ENCODE measurements around the gene STK10.
A peak's percentile ranks its signal among the peaks of the same experiment; 100 is the strongest.

STK10 gene

GRCh38 chr5:172114875-172115422 lies 73.1 kb downstream of the STK10 start:
- no peak for DNase-seq (ENCODE audit: low read depth)
- in situ Hi-C loops (cut with HindIII; ENCODE audit: low sequenced_read_pairs), result loop anchor here (5.0 kb wide), 1 partner anchor 72 kb away; the partner anchor contains the start of gene STK10
- H3K4me3 ChIP-seq (ENCODE audit: low read depth, low read length), result no peak overlapping the region
- TF ChIP-seq CTCF (IDR thresholded peaks at IDR 0.05; ENCODE audit: low read depth, low read length, missing control alignments), result no peak

DNA sequence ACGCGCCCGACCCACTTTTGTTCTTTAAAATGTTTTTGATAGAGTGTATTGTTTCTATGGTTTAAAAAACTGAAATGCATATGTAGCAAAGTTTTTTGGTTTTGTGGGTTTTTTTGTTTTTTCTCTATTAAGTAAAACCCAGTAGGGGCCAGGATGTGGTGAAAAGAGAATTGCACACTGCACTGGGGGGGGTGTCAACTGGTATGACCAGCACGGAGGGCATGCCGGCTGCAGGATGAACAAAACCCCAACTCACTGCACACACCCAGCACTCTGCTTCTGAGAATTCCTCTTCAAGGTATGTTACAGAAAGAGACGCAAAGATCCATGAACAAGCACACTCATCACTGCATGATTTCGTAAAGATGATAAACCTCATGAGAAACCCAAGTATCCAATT lies 75.0 kb downstream of the STK10 start:
- DNase-seq (ENCODE audit: low read depth), result peak; percentile 88
- no peak overlapping the region for H3K4me3 ChIP-seq (ENCODE audit: low read depth, low read length)
- in situ Hi-C loops (cut with HindIII; ENCODE audit: low sequenced_read_pairs), result loop anchor here (5.0 kb wide), 1 partner anchor 74 kb away; the partner anchor contains the start of gene STK10
- no peak for TF ChIP-seq CTCF (IDR thresholded peaks at IDR 0.05; ENCODE audit: low read depth, low read length, missing control alignments)

DNA sequence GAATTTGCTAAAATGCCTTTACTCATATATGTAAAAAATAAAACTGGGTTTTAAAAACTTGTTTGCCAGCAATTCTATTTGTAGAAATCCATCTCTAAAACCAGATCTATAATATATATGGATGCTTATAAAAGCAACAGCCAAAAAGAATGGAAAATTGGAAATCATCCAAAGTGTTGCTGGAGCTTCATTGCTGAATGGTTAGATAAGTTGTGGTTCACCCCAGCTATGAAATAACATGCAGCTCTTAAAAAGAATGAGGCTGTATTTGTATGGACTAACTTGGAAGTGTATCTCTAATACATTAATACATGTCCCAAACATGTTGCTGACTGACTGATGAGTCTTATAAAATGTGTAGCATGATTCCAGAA lies 76.2 kb downstream of the STK10 start:
- DNase-seq (ENCODE audit: low read depth), result peak; percentile 89
- no peak for TF ChIP-seq CTCF (IDR thresholded peaks at IDR 0.05; ENCODE audit: low read depth, low read length, missing control alignments)
- in situ Hi-C loops (cut with HindIII; ENCODE audit: low sequenced_read_pairs), result loop anchor here (5.0 kb wide), 1 partner anchor 75 kb away; the partner anchor contains the start of gene STK10
- no peak overlapping the region for H3K4me3 ChIP-seq (ENCODE audit: low read depth, low read length)

- H3K4me3 ChIP-seq (ENCODE audit: low read depth, low read length), result no peak overlapping the region
- no peak for DNase-seq (ENCODE audit: low read depth)
- in situ Hi-C loops (cut with HindIII; ENCODE audit: low sequenced_read_pairs), result loop anchor here (5.0 kb wide), 1 partner anchor 76 kb away; the partner anchor contains the start of gene STK10
- TF ChIP-seq CTCF (IDR thresholded peaks at IDR 0.05; ENCODE audit: low read depth, low read length, missing control alignments), result no peak
Measured at GRCh38 chr5:172110921-172111851, 76.8 kb downstream of the STK10 start.

GRCh38 chr5:172110260-172110815 lies 77.7 kb downstream of the STK10 start:
- no peak for DNase-seq (ENCODE audit: low read depth)
- TF ChIP-seq CTCF (IDR thresholded peaks at IDR 0.05; ENCODE audit: low read depth, low read length, missing control alignments), result no peak
- in situ Hi-C loops (cut with HindIII; ENCODE audit: low sequenced_read_pairs), result loop anchor here (5.0 kb wide), 1 partner anchor 77 kb away; the partner anchor contains the start of gene STK10
- no peak overlapping the region for H3K4me3 ChIP-seq (ENCODE audit: low read depth, low read length)

- no peak for TF ChIP-seq CTCF (IDR thresholded peaks at IDR 0.05; ENCODE audit: low read depth, low read length, missing control alignments)
- no peak overlapping the region for H3K4me3 ChIP-seq (ENCODE audit: low read depth, low read length)
- in situ Hi-C loops (cut with HindIII; ENCODE audit: low sequenced_read_pairs), result loop anchor here (5.0 kb wide), 1 partner anchor 78 kb away; the partner anchor contains the start of gene STK10
- no peak for DNase-seq (ENCODE audit: low read depth)
Measured at GRCh38 chr5:172109749-172110148, 78.3 kb downstream of the STK10 start.

Data from astrocyte of the cerebellum (primary cell).